ENCODE measurements around the gene BRD4. TPM values are rescaled to one million over a fixed set of nuclear protein-coding genes. Genes with fewer than 3 reads are reported as not detected.

Gene BRD4
- total and polyA plus RNA-seq, 2 donors (not counting 1 experiment from before 2014, with no cell fraction given): 9.9 to 20.1 TPM

GRCh38 chr19:15264061-15264932, 68.0 kb downstream of the BRD4 start:
- peak; percentile 52 to 79 for DNase-seq (ENCODE audit: low read depth in 2 of 2)
- H3K27me3 ChIP-seq (ENCODE audit: control insufficient read depth, insufficient read depth, low read length): no peaks in the 10 kb centered on the region
- no peak overlapping the region for H3K9ac ChIP-seq (ENCODE audit: insufficient read depth, low read length)
- no peak overlapping the region for H3K4me3 ChIP-seq (replicated peaks in 1 of 4; ENCODE audit: control extremely low read depth in 1 of 4, insufficient read depth in 1 of 4, low read depth in 3 of 4, low read length in 4 of 4)
- peaks cover 35% of the 10 kb centered on the region for H3K36me3 ChIP-seq (ENCODE audit: control insufficient read depth, insufficient read depth, low read length)
- H2AFZ ChIP-seq (ENCODE audit: low read length): no peak overlapping the region
- TF ChIP-seq EZH2 (IDR thresholded peaks at IDR 0.05; ENCODE audit: low read length, missing control alignments): no peak
- TF ChIP-seq, protein P1, sequence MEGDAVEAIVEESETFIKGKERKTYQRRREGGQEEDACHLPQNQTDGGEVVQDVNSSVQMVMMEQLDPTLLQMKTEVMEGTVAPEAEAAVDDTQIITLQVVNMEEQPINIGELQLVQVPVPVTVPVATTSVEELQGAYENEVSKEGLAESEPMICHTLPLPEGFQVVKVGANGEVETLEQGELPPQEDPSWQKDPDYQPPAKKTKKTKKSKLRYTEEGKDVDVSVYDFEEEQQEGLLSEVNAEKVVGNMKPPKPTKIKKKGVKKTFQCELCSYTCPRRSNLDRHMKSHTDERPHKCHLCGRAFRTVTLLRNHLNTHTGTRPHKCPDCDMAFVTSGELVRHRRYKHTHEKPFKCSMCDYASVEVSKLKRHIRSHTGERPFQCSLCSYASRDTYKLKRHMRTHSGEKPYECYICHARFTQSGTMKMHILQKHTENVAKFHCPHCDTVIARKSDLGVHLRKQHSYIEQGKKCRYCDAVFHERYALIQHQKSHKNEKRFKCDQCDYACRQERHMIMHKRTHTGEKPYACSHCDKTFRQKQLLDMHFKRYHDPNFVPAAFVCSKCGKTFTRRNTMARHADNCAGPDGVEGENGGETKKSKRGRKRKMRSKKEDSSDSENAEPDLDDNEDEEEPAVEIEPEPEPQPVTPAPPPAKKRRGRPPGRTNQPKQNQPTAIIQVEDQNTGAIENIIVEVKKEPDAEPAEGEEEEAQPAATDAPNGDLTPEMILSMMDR (conservative IDR thresholded peaks at IDR 0.05 in 1 of 2, IDR thresholded peaks at IDR 0.05 in 1 of 2; ENCODE audit: low read depth in 1 of 2, low read length in 2 of 2): peak; percentile 77 to 83
- H3K79me2 ChIP-seq (ENCODE audit: control insufficient read depth, insufficient read depth, low read length): peaks cover 51% of the 10 kb centered on the region
- no peak overlapping the region for H3K4me2 ChIP-seq (ENCODE audit: extremely low read depth, insufficient read depth, low read length)
- no peaks in the 10 kb centered on the region for H4K20me1 ChIP-seq (ENCODE audit: control insufficient read depth, extremely low read depth, insufficient read depth, low read length)
- H3K4me1 ChIP-seq (ENCODE audit: control insufficient read depth, extremely low read depth, insufficient read depth, low read length): peaks cover 30% of the 10 kb centered on the region
- H3K9me3 ChIP-seq (ENCODE audit: control insufficient read depth, insufficient read depth, low read depth, low read length): no peaks in the 10 kb centered on the region
- peak overlapping the region; percentile 95 for H3K27ac ChIP-seq (ENCODE audit: insufficient read depth, low read length)

GRCh38 chr19:15263361-15263985, 68.9 kb downstream of the BRD4 start:
- H3K36me3 ChIP-seq (ENCODE audit: control insufficient read depth, insufficient read depth, low read length): peaks cover 37% of the 10 kb centered on the region
- H3K79me2 ChIP-seq (ENCODE audit: control insufficient read depth, insufficient read depth, low read length): peaks cover 44% of the 10 kb centered on the region
- TF ChIP-seq, protein P1 (conservative IDR thresholded peaks at IDR 0.05 in 1 of 2, IDR thresholded peaks at IDR 0.05 in 1 of 2; ENCODE audit: low read depth in 1 of 2, low read length in 2 of 2): no peak
- TF ChIP-seq EZH2 (IDR thresholded peaks at IDR 0.05; ENCODE audit: low read length, missing control alignments): no peak
- H4K20me1 ChIP-seq (ENCODE audit: control insufficient read depth, extremely low read depth, insufficient read depth, low read length): no peaks in the 10 kb centered on the region
- no peak overlapping the region for H3K4me2 ChIP-seq (ENCODE audit: extremely low read depth, insufficient read depth, low read length)
- no peaks in the 10 kb centered on the region for H3K9me3 ChIP-seq (ENCODE audit: control insufficient read depth, insufficient read depth, low read depth, low read length)
- H2AFZ ChIP-seq (ENCODE audit: low read length): no peak overlapping the region
- H3K27ac ChIP-seq (ENCODE audit: insufficient read depth, low read length): peak overlapping the region; percentile 95
- no peaks in the 10 kb centered on the region for H3K27me3 ChIP-seq (ENCODE audit: control insufficient read depth, insufficient read depth, low read length)
- no peak overlapping the region for H3K9ac ChIP-seq (ENCODE audit: insufficient read depth, low read length)
- no peak overlapping the region for H3K4me3 ChIP-seq (replicated peaks in 1 of 4; ENCODE audit: control extremely low read depth in 1 of 4, insufficient read depth in 1 of 4, low read depth in 3 of 4, low read length in 4 of 4)
- DNase-seq (ENCODE audit: low read depth in 2 of 2): no peak
- peaks cover 28% of the 10 kb centered on the region for H3K4me1 ChIP-seq (ENCODE audit: control insufficient read depth, extremely low read depth, insufficient read depth, low read length)

- Histone ChIP-seq H4K20me1 (ENCODE audit: control insufficient read depth, extremely low read depth, insufficient read depth, low read length) (no peaks in the 10 kb centered on the region), H3K4me3 (replicated peaks in 1 of 4; ENCODE audit: control extremely low read depth in 1 of 4, insufficient read depth in 1 of 4, low read depth in 3 of 4, low read length in 4 of 4) (no peak overlapping the region), H3K4me1 (ENCODE audit: control insufficient read depth, extremely low read depth, insufficient read depth, low read length) (peaks cover 21% of the 10 kb centered on the region), H3K9ac (ENCODE audit: insufficient read depth, low read length) (no peak overlapping the region), H3K4me2 (ENCODE audit: extremely low read depth, insufficient read depth, low read length) (no peak overlapping the region), H2AFZ (ENCODE audit: low read length) (no peak overlapping the region), H3K36me3 (ENCODE audit: control insufficient read depth, insufficient read depth, low read length) (peaks cover 42% of the 10 kb centered on the region), H3K9me3 (ENCODE audit: control insufficient read depth, insufficient read depth, low read depth, low read length) (no peaks in the 10 kb centered on the region), H3K27me3 (ENCODE audit: control insufficient read depth, insufficient read depth, low read length) (no peaks in the 10 kb centered on the region), H3K27ac (ENCODE audit: insufficient read depth, low read length) (no peak overlapping the region), H3K79me2 (ENCODE audit: control insufficient read depth, insufficient read depth, low read length) (peaks cover 30% of the 10 kb centered on the region)
- DNase-seq (ENCODE audit: low read depth in 2 of 2): no peak
- TF ChIP-seq, protein P1 (conservative IDR thresholded peaks at IDR 0.05 in 1 of 2, IDR thresholded peaks at IDR 0.05 in 1 of 2; ENCODE audit: low read depth in 1 of 2, low read length in 2 of 2): no peak
- TF ChIP-seq EZH2 (IDR thresholded peaks at IDR 0.05; ENCODE audit: low read length, missing control alignments): no peak
Observed at GRCh38 chr19:15262011-15262410, 70.3 kb downstream of the BRD4 start.

All from fibroblast of lung (primary cell).